GM12878 (cell line): Measurements from ENCODE around the gene SELP. TPM values are rescaled to one million over a fixed set of nuclear protein-coding genes. Genes with fewer than 3 reads are reported as not detected.

Source experiments
- ATAC-seq: fragments of 200-7000 bp; cut with Tn5 transposase; 3 replicates; pipeline ENCODE4 v1.9.1; 2020; ENCODE audit warnings: mild to moderate bottlenecking, moderate library complexity
- BruUV-seq: library from RNA; stranded (reverse); fragments of 400-500 nt; replicated peaks from 2 replicates; lab custom pipeline; 2021; lab: Mats Ljungman, UMichigan
- CTCF ChIA-PET: fragments of 300-600 bp; sonication (Branson Sonifier 250); formaldehyde crosslinking; extraction: SDS; loops from one replicate; lab custom pipeline; 2021; ENCODE audit warnings: inconsistent platforms; lab: Yijun Ruan, JAX
- POLR2A ChIA-PET: fragments of 350-600 bp; formaldehyde crosslinking; extraction: SDS; loops from one replicate; lab custom pipeline; 2021; ENCODE audit warnings: inconsistent platforms; lab: Charles Lee
- RAD21 ChIA-PET: fragments of 300-600 bp; sonication (Branson Sonifier 250); formaldehyde crosslinking; loops from one replicate; lab custom pipeline; 2023; ENCODE audit warnings: antibody characterized with exemption; ENCODE audit not compliant: unreplicated experiment; lab: Charles Lee
- SMC1A ChIA-PET: fragments of 300-600 bp; sonication (Branson Sonifier 250); formaldehyde crosslinking; loops from one replicate; lab custom pipeline; 2023; ENCODE audit not compliant: unreplicated experiment, uncharacterized antibody; lab: Charles Lee
- DNase-seq: peaks from one replicate; pipeline ENCODE4 v3.0.0-alpha.2; 2011; ENCODE audit warnings: low read depth, low spot score
- FAIRE-seq: peaks from 3 replicates; lab custom pipeline; 2011; peaks lifted over from hg19 to GRCh38; lab: Jason Lieb, UNC
- H2AFZ ChIP-seq: 2 replicates; pipeline ENCODE4 v1.6.0; 2011; ENCODE audit warnings: low read depth, low read length, control low read depth; ENCODE audit not compliant: control insufficient read depth
- H3K27ac ChIP-seq: 2 replicates; pipeline ENCODE4 v1.5.1; 2011; ENCODE audit warnings: control low read depth; ENCODE audit not compliant: control insufficient read depth, insufficient read depth
- H3K27me3 ChIP-seq, 2 experiments: replicated peaks in 1 of 2; 2 replicates each; pipeline versions ENCODE4 v1.6.0 to v1.6.1; 2011; ENCODE audit warnings: low read length in 1 of 2; ENCODE audit not compliant: control insufficient read depth in 2 of 2, insufficient read depth in 2 of 2
- H3K36me3 ChIP-seq, 2 experiments: 2 replicates each; pipeline ENCODE4 v1.5.1; 2011; ENCODE audit warnings: low read length in 1 of 2; ENCODE audit not compliant: control insufficient read depth in 2 of 2, insufficient read depth in 2 of 2
- H3K4me1 ChIP-seq: 2 replicates; pipeline ENCODE4 v1.6.1; 2011; ENCODE audit warnings: mild to moderate bottlenecking, low read length, moderate library complexity, mixed read lengths; ENCODE audit not compliant: control insufficient read depth, insufficient read depth
- H3K4me2 ChIP-seq: 2 replicates; pipeline ENCODE4 v1.6.0; 2011; ENCODE audit warnings: control low read depth; ENCODE audit not compliant: control insufficient read depth, insufficient read depth
- H3K4me3 ChIP-seq: fragments of 200-600 bp; sonication (generic); 2 replicates; pipeline ENCODE4 v1.5.1; 2016
- H3K79me2 ChIP-seq: 2 replicates; pipeline ENCODE4 v1.6.0; 2011; ENCODE audit warnings: low read length; ENCODE audit not compliant: control insufficient read depth, insufficient read depth
- H3K9ac ChIP-seq: 2 replicates; pipeline ENCODE4 v1.8.0; 2011; ENCODE audit warnings: low read length, control low read depth, mixed read lengths; ENCODE audit not compliant: control insufficient read depth, insufficient read depth
- H3K9me3 ChIP-seq: replicated peaks from 3 replicates; pipeline ENCODE4 v1.5.1; 2011; ENCODE audit warnings: mild to moderate bottlenecking, low read length; ENCODE audit not compliant: control insufficient read depth, insufficient read depth
- H4K20me1 ChIP-seq: 2 replicates; pipeline ENCODE4 v1.6.0; 2011; ENCODE audit not compliant: control insufficient read depth, insufficient read depth
- ATF7 ChIP-seq: fragments of 450-650 bp; IDR thresholded peaks from 2 replicates; pipeline ENCODE4 v1.6.1; 2016; ENCODE audit warnings: low read depth, mild to moderate bottlenecking
- BHLHE40 ChIP-seq, 2 experiments: fragments of 450-650 bp in 1 of 2; IDR thresholded peaks; 2 replicates each; pipeline ENCODE4 v1.6.1; 2011 to 2017; ENCODE audit warnings: low read depth in 2 of 2, borderline replicate concordance in 1 of 2, improper control_type of control experiment in 1 of 2, low read length in 1 of 2, mild to moderate bottlenecking in 1 of 2
- CBX3 ChIP-seq: fragments of 200-600 bp; sonication (generic); IDR thresholded peaks from 2 replicates; pipeline ENCODE4 v1.6.1; 2016; ENCODE audit warnings: low read depth, borderline replicate concordance
- HCFC1 ChIP-seq: fragments of 150-350 bp; IDR thresholded peaks from 2 replicates; pipeline ENCODE4 v1.6.1; 2014; ENCODE audit warnings: low read length
- HDAC2 ChIP-seq: fragments of 200-600 bp; sonication (generic); IDR thresholded peaks from 2 replicates; pipeline ENCODE4 v1.6.1; 2017
- IKZF1 ChIP-seq: fragments of 450-650 bp; conservative IDR thresholded peaks from 2 replicates; pipeline ENCODE4 v1.6.1; 2017; ENCODE audit warnings: antibody characterized with exemption, mild to moderate bottlenecking
- MXI1 ChIP-seq: fragments of 150-350 bp; IDR thresholded peaks from 2 replicates; pipeline ENCODE4 v1.6.1; 2011; ENCODE audit warnings: low read depth, mild to moderate bottlenecking, inconsistent platforms, low read length, improper control_type of control experiment
- MYB ChIP-seq: fragments of 150-350 bp; IDR thresholded peaks from 2 replicates; pipeline ENCODE4 v1.6.1; 2014; ENCODE audit warnings: mild to moderate bottlenecking, low read depth, low read length, borderline replicate concordance
- NBN ChIP-seq: fragments of 450-650 bp; IDR thresholded peaks from 2 replicates; pipeline ENCODE4 v1.6.1; 2016
- PML ChIP-seq: IDR thresholded peaks from 2 replicates; pipeline ENCODE4 v1.6.1; 2012; ENCODE audit warnings: low read length, inconsistent platforms
- RAD51 ChIP-seq: fragments of 450-650 bp; IDR thresholded peaks from 2 replicates; pipeline ENCODE4 v1.6.1; 2016; ENCODE audit warnings: moderate library complexity, mild to moderate bottlenecking, inconsistent platforms
- RB1 ChIP-seq: fragments of 450-650 bp; formaldehyde crosslinking; IDR thresholded peaks from 2 replicates; pipeline ENCODE4 v1.6.1; 2017; ENCODE audit warnings: mild to moderate bottlenecking, borderline replicate concordance
- RBBP5 ChIP-seq: fragments of 200-600 bp; sonication (generic); conservative IDR thresholded peaks from 2 replicates; pipeline ENCODE4 v1.6.1; 2016
- RCOR1 ChIP-seq: conservative IDR thresholded peaks from 2 replicates; pipeline ENCODE4 v1.6.1; 2012; ENCODE audit warnings: low read depth, low read length, improper control_type of control experiment
- SIN3A ChIP-seq: IDR thresholded peaks from 2 replicates; pipeline ENCODE4 v1.6.1; 2012; ENCODE audit warnings: low read depth, low read length, improper control_type of control experiment
- ZNF24 ChIP-seq: fragments of 450-650 bp; IDR thresholded peaks from 2 replicates; pipeline ENCODE4 v1.6.1; 2017; ENCODE audit warnings: antibody characterized with exemption, mild to moderate bottlenecking
- WGBS: methylation state at CpG from one replicate; pipeline ENCODE4 v1.1.6; 2016; ENCODE audit warnings: low lambda C conversion rate; ENCODE audit not compliant: insufficient replicate concordance, insufficient coverage; ENCODE audit errors: missing lambda C conversion rate; 5-methylcytosine and 5-hydroxymethylcytosine counted together
- in situ Hi-C: fragments of 300-500 bp; cut with MboI; formaldehyde crosslinking; loops from 9 replicates; pipeline ENCODE4 v1.14.3; 2018; ENCODE audit warnings: mixed read lengths
- intact Hi-C: fragments of 100-400 bp; cut with micrococcal nuclease; formaldehyde crosslinking; loops from one replicate; pipeline ENCODE4 v1.14.2; 2022; ENCODE audit not compliant: unreplicated experiment
- polyA plus RNA-seq, 11 experiments: library from polyadenylated mRNA; depleted of rRNA in 4 of 11; unstranded in 6 of 11; stranded (reverse) in 5 of 11; fragments of >200 nt; fragmentation: Nextera tagmentation in 4 of 11; fragmentation: Illumina TruSeq in 1 of 11; extraction: Ambion mirVana in 4 of 11; extraction: Trizol in 1 of 11; gene quantifications; 1 replicate in 1 of 11; 2 replicates in 10 of 11; pipeline versions ENCODE4 v1.2.1 to v1.2.3, GENCODE V29; 2011 to 2016; ENCODE audit warnings: inconsistent platforms in 2 of 11, missing spikeins in 2 of 11, low read depth in 1 of 11
- total RNA-seq, 4 experiments: library from RNA; depleted of rRNA in 3 of 4; stranded (reverse); fragments of >200 nt in 3 of 4; fragmentation: Illumina TruSeq in 1 of 4; extraction: Trizol in 1 of 4; gene quantifications; 2 replicates each; pipeline versions ENCODE4 v1.2.1 to v1.2.3, GENCODE V29; 2013 to 2021
- TF ChIP-seq, protein P1 (sequence below): IDR thresholded peaks from 2 replicates; pipeline ENCODE4 v1.6.1; 2012; ENCODE audit warnings: mild to moderate bottlenecking, low read depth, low read length
- TF ChIP-seq, protein P2 (sequence below): fragments of 450-650 bp; formaldehyde crosslinking; IDR thresholded peaks from 2 replicates; pipeline ENCODE4 v1.5.0; 2022; ENCODE audit warnings: mild to moderate bottlenecking, missing genetic modification characterization

Gene SELP
- total and polyA plus RNA-seq, 10 of the 15 experiments (the other 5 are each of a cell fraction or from before 2014, with no cell fraction given): 0.04 to 0.23 (median 0.06) TPM; not detected in 7

DNA sequence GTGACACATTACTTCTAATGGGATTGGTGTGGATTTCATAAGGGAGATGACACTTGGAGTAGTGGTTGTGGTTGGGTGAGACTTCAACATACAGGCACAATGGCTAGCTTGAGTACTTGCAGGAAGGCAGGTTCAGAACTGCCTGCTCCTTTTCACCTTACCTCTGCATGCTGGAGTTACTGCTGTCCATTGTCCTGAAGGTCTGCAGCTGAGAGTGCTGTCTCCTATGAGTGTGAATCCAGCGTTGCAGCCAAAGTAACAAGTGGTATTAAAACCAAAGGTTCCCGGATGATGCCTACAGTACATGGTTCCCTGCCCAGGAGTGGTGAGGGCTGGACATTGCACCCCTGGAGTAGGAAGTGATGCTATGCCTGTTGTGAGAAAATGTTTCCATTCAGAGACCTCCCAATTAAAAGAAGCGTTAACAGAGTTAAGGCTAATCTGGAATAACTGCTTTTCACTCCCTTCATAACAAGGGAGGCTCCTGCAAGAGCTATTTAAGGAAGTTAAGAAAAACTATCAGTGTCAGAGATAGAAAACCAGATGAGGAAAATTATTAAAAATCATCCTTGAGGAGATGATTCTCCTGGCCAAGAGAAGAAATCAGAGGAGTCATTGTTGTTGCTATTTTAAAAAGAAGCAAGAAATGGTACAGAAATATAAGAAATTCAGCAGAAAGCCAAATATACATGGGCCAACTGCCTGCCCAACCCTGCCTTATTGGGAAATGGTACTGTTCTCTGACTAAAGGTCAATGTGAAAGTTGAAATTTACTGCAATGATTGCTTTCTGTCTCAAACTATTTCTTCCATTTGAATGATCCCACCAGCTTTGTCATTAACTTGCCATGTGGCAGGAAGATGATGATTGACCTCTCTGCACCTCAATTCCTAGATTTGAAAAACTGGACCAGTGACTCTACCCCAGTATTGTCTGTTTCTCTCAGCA lies 33.9 kb downstream of the SELP start:
- Histone ChIP-seq H4K20me1 (no peaks in the 10 kb centered on the region), H3K27ac (no peak overlapping the region), H3K79me2 (no peaks in the 10 kb centered on the region), H3K36me3 (no peaks in the 10 kb centered on the region), H3K4me3 (no peak overlapping the region), H3K27me3 (no peaks in the 10 kb centered on the region), H3K9me3 (no peaks in the 10 kb centered on the region), H3K4me2 (no peak overlapping the region), H3K9ac (no peak overlapping the region), H2AFZ (no peak overlapping the region), H3K4me1 (peaks cover 12% of the 10 kb centered on the region)
- intact Hi-C loops (no loop called here), in situ Hi-C loops (no loop called here)
- DNase-seq: no peak
- CTCF ChIA-PET: interaction anchor here (0.6 to 3.8 kb wide), 5 partner anchors 9 to 116 kb away, joined by 3 to 17 read pairs (median 3); partner anchors contain the start of gene F5
- POLR2A ChIA-PET: no interaction called here
- RAD21 ChIA-PET: interaction anchor here (0.9 to 2.1 kb wide), 6 partner anchors 10 to 116 kb away, joined by 3 to 8 read pairs (median 4); partner anchors contain the start of gene F5
- no TSS peak for BruUV-seq
- SMC1A ChIA-PET: interaction anchor here (0.6 to 3.8 kb wide), 9 partner anchors 37 to 118 kb away, joined by 3 to 20 read pairs (median 3); no protein-coding TSS in a partner anchor
- no peak for FAIRE-seq
- WGBS: 62% methylated on average over 3 of the region's 3 CpGs
- ATAC-seq: peak; percentile 79
- TF ChIP-seq, protein P1, sequence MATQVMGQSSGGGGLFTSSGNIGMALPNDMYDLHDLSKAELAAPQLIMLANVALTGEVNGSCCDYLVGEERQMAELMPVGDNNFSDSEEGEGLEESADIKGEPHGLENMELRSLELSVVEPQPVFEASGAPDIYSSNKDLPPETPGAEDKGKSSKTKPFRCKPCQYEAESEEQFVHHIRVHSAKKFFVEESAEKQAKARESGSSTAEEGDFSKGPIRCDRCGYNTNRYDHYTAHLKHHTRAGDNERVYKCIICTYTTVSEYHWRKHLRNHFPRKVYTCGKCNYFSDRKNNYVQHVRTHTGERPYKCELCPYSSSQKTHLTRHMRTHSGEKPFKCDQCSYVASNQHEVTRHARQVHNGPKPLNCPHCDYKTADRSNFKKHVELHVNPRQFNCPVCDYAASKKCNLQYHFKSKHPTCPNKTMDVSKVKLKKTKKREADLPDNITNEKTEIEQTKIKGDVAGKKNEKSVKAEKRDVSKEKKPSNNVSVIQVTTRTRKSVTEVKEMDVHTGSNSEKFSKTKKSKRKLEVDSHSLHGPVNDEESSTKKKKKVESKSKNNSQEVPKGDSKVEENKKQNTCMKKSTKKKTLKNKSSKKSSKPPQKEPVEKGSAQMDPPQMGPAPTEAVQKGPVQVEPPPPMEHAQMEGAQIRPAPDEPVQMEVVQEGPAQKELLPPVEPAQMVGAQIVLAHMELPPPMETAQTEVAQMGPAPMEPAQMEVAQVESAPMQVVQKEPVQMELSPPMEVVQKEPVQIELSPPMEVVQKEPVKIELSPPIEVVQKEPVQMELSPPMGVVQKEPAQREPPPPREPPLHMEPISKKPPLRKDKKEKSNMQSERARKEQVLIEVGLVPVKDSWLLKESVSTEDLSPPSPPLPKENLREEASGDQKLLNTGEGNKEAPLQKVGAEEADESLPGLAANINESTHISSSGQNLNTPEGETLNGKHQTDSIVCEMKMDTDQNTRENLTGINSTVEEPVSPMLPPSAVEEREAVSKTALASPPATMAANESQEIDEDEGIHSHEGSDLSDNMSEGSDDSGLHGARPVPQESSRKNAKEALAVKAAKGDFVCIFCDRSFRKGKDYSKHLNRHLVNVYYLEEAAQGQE: peak; percentile 96
- TF ChIP-seq, protein P2, sequence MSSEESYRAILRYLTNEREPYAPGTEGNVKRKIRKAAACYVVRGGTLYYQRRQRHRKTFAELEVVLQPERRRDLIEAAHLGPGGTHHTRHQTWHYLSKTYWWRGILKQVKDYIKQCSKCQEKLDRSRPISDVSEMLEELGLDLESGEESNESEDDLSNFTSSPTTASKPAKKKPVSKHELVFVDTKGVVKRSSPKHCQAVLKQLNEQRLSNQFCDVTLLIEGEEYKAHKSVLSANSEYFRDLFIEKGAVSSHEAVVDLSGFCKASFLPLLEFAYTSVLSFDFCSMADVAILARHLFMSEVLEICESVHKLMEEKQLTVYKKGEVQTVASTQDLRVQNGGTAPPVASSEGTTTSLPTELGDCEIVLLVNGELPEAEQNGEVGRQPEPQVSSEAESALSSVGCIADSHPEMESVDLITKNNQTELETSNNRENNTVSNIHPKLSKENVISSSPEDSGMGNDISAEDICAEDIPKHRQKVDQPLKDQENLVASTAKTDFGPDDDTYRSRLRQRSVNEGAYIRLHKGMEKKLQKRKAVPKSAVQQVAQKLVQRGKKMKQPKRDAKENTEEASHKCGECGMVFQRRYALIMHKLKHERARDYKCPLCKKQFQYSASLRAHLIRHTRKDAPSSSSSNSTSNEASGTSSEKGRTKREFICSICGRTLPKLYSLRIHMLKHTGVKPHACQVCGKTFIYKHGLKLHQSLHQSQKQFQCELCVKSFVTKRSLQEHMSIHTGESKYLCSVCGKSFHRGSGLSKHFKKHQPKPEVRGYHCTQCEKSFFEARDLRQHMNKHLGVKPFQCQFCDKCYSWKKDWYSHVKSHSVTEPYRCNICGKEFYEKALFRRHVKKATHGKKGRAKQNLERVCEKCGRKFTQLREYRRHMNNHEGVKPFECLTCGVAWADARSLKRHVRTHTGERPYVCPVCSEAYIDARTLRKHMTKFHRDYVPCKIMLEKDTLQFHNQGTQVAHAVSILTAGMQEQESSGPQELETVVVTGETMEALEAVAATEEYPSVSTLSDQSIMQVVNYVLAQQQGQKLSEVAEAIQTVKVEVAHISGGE: no peak
- TF ChIP-seq MXI1 (peak; percentile 55; the same call in 1 of the 2 replicates), PML (no peak), SIN3A (0 out of 2 replicates have a peak, but pooled peaks have one; percentile 32), ATF7 (no peak), BHLHE40 (IDR thresholded peaks at IDR 0.05; ENCODE audit: borderline replicate concordance in 1 of 2, low read depth in 2 of 2, low read length in 1 of 2) (no peak), RCOR1 (0 out of 2 replicates have a peak, but pooled peaks have one; percentile 50), MYB (no peak), HCFC1 (no peak), RB1 (no peak), ZNF24 (0 out of 2 replicates have a peak, but pooled peaks have one; percentile 29), RAD51 (no peak), CBX3 (no peak), RBBP5 (no peak), NBN (no peak), IKZF1 (no peak), HDAC2 (no peak)
